GM18520 (cell line): ENCODE results near the gene PLXNA3.

Experiments used
- ATAC-seq: cut with Tn5 transposase; IDR thresholded peaks from one replicate; pipeline ENCODE4 v1.9.1; 2021; ENCODE audit not compliant: unreplicated experiment

The PLXNA3 gene

GRCh38 chrX:154434394-154435168 lies 23.5 kb upstream of the PLXNA3 start:
- no peak for ATAC-seq

DNA sequence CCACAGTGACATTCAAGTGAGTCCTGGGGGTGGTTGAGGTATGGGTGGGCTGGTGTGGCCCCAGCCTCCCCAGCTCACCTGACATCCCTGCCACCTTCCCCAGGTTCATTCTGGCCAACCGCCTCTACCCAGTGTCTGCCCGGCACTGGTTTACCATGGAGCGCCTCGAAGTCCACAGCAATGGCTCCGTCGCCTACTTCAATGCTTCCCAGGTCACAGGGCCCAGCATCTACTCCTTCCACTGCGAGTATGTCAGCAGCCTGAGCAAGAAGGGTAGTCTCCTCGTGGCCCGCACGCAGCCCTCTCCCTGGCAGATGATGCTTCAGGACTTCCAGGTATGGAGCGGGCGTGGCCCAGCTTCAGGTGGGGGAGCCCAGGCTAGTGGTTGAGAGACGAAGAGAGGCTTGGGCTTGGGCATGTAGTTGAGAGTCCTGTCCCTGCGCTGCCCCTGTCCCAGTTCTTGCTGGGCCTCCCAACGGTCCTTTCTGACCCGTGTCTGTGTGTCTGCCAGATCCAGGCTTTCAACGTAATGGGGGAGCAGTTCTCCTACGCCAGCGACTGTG lies 22.8 kb upstream of the PLXNA3 start:
- no peak for ATAC-seq

DNA sequence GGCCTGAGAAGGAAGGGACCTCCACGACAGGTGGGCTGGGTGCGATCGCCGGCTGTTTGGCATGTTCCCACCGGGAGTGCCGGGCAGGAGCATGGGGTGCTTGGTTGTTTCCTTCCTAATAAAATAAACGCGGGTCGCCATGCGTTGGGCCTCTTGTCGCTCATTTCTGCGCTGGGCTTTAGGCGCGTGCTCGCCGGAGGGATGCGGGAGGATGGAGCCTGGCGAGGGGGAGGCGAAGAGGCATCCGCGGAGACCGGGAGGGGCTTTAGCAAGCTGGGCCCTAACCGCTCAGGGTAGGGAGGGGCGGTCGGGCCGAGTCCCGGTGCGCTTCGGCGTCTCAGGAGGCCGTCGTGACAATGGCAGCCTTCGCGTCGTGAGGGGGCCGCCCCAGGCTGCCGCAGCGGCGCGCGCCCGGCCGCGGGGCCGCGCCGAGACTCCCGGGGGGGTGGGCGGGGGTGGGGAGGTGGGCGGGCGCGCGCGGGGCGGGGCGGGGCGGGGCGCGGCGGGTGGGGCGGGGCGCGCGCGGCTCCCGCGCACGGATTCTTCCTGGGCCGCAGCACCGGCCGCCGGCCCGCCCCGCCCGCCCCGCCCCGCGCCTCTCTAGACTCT lies 21.6 kb upstream of the PLXNA3 start:
- no peak for ATAC-seq

DNA sequence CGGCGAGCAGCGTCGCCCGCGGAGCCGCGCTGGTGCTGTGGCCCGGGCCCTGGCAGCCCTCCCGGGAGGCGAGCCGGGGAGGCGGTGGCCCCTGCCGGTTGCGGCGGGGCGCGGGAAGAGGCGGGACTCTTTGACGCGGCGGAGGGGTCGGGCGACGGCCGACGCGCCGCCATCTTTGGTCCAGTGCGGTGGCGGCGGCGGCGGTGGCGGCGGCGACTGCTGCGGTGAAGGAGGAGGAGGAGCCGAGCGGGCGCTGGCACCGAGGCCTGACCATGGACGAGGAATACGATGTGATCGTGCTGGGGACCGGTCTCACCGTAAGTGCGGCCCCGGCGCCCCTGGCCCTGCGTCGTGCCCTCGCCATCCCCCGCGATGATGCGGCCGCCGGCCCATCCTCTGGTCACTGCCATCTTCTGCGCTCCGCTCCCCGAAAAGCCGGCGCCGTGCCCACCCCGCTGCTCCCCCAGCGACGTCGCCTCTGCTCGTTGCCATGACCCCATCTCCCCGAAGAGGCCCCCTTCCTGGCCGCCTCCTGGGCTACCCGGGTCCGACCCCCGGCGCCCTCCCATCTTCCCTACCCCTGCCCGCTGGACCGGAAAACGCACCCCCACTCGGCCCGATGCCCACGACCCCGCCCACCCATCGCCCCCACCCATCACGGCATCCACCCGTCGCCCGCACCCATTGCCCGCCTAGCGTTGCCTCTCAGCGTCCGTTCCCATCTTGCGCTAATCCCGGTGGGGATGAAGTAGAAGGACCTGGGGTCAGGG lies 20.9 kb upstream of the PLXNA3 start, which contains the start of gene GDI1:
Gene GDI1 (plus strand): TSS at position 172 of the 770 bp plus-strand sequence. CDS start 101 bp downstream, at position 273.
- ATAC-seq: no peak

DNA sequence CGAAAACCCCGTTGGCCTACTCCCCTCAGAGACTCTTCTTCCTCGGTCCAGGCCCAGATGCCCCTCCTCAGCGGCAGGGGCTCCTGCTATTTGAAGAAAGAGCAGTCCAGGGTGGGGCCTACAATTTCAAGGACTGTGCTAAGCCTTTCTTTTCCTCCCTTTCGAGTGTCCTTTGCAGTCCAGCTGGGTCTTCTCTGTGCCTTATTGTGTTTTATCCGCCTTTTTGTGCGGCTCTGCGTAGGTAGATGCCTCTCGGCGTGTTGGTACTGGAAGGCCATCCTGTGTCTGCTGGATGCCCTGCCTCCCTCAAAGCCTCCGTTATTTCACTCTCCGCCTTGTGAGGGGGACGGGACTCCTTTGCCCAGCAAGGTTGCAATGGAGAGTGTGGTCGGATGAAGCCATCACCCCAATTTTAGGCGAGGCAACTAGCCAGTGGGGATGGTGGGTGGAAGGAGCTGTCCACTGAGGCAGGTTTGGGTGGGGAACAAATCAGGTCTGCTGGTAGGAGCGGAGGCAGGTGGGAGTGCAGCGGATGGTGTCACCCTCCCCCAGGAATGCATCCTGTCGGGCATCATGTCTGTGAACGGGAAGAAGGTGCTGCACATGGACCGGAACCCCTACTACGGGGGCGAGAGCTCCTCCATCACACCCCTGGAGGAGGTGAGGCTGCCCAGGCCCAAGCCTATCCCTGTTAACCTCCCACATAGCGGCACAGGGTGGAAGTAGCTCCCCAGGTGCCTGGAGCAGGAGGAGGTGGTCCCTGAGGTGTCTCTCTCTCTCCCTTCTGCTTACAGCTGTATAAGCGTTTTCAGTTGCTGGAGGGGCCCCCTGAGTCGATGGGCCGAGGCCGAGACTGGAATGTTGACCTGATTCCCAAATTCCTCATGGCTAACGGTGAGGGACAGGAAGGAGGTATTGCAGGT lies 19.8 kb upstream of the PLXNA3 start:
- ATAC-seq: no peak

DNA sequence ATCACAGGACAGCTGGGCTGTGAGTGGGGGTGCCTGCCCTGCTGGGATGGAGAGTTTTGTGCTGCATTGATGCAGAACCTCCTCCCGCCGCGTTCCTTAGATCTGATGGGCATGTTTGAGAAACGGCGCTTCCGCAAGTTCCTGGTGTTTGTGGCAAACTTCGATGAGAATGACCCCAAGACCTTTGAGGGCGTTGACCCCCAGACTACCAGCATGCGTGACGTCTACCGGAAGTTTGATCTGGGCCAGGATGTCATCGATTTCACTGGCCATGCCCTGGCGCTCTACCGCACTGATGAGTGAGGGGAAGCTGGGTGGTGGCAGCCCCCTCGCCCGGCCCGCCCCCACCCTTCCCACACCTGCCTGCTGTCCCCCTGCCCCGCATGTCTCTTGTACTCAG lies 18.2 kb upstream of the PLXNA3 start:
- ATAC-seq: no peak

- no peak for ATAC-seq
These were observed 17.3 kb upstream of the PLXNA3 start for GRCh38 chrX:154440623-154441357.

- ATAC-seq: no peak
These were observed 16.5 kb upstream of the PLXNA3 start for GRCh38 chrX:154441564-154441963.

- ATAC-seq: no peak
These were observed 15.9 kb upstream of the PLXNA3 start for GRCh38 chrX:154441984-154442707.

GRCh38 chrX:154443479-154443910 lies 14.6 kb upstream of the PLXNA3 start:
- ATAC-seq: no peak

GRCh38 chrX:154443992-154444754 lies 13.9 kb upstream of the PLXNA3 start, which contains the start of gene FAM50A:
Gene FAM50A (plus strand): TSS chrX:154444141. CDS start chrX:154444236, 95 bp downstream.
- peak; percentile 76 for ATAC-seq

DNA sequence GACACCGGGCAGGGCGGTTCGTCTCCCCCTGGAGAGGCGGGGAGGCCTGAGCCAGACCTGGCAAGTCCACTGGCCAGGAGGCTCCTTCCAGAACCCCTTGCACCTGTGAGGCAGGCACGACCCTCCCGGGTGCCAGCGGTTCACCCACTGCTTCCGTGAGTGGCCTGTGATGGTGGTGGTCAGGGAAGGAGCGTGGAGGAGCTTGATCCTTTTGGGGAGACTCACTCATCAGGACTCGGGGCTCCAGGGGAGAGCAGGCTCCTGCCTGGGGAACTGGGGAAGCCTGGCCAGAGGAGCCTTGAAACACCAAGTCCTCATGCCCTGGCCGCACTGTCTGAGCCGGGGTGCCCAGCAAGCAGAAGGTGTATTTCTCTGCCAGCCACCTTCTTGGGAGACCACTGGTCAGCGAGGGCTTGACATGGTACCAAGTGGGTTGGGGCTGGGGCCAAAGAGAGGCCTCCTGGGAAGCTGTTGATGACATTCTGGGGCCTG lies 13.3 kb upstream of the PLXNA3 start:
- no peak for ATAC-seq

DNA sequence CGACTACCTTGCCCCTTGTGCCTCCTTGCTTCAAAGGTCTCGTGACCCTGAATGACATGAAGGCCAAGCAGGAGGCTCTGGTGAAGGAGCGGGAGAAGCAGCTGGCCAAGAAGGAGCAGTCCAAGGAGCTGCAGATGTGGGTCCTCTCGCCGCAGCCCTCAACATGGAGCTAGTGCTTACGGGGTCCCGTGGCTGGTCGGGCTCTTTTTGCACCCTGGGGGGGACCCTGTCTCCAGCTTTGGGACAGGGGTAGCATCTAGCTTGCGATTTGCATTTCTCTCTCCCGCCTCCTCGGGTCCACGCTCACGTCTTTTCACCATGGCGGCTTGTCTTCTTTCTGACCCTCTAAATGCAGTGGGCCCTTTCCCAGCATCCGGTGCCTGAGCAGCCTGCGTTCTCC lies 12.3 kb upstream of the PLXNA3 start:
- no peak for ATAC-seq

DNA sequence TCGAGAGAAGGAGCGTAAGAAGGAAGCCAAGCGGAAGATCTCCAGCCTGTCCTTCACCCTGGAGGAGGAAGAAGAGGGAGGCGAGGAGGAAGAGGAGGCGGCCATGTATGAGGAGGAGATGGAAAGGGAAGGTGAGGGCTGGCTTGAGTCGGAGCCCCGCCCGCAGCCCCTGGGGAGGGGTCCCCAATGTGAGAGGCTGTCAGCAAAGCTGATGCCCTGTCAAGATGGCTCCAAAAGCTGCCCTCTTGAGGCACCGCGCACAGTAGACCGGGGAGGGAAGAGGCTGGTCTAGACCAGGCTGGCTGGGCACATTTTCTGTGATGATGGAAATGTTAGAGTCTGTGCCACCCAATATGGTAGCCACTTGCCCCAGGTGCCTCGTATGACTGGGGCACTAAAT lies 11.7 kb upstream of the PLXNA3 start:
- ATAC-seq: no peak

DNA sequence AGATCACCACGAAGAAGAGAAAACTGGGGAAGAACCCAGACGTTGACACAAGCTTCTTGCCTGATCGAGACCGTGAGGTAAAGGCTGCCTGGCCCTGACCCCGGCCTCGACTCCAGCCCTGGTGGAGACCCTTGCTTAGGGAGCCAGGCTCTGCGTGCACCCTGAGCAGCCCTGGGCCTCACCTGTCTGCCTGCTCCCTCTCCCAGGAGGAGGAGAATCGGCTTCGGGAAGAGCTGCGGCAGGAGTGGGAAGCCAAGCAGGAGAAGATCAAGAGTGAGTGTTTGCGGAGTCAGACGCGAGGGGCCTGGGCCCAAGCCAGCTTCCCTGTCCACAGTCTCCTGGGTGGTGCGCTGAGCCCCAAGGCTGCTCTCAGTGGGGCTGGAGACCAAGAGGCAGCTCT lies 9.6 kb upstream of the PLXNA3 start:
- ATAC-seq: no peak

- no peak for ATAC-seq
These were observed 8.5 kb upstream of the PLXNA3 start for GRCh38 chrX:154449618-154450017.

- ATAC-seq: no peak
These were observed 7.8 kb upstream of the PLXNA3 start for GRCh38 chrX:154450312-154450711.

- no peak for ATAC-seq
These were observed 5.3 kb upstream of the PLXNA3 start for GRCh38 chrX:154452823-154453222.
